Measurements from ENCODE around the gene SEL1L2. TPM values are rescaled to one million over a fixed set of nuclear protein-coding genes. Genes with fewer than 3 reads are reported as not detected.

Gene SEL1L2
- total and polyA plus RNA-seq, 9 of the 15 experiments (the other 6 are each of a cell fraction or from before 2014, with no cell fraction given): not detected

DNA sequence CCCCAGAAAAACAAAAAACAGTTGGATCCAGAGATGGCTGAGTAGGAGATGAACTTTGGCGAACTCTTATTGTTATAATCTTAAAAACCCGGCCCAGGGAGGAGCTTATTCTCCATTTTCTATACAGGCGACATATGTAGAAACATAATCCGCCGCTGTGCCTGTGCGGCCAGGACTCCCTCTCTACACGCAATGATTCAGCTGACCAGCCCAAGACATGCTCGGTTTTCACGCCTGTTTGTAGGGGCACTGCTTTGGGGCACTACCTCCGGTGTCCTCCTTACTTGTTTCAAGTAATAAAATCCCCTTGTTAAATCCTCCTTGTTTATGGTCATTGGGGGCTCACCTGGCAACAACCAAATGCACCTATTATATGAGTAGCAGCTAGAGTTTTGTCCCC is 89.9 kb downstream of the SEL1L2 start:
- no peaks in the 10 kb centered on the region for H3K36me3 ChIP-seq (ENCODE audit: control insufficient read depth, insufficient read depth, low read length)
- FAIRE-seq (peak; percentile 62), ATAC-seq (peak; percentile 96), DNase-seq (ENCODE audit: extremely low read depth in 1 of 4, low spot score in 3 of 4) (peak in 2 of 4 experiments; percentile 36 to 59)
- 3% methylated on average over 6 of the region's 10 CpGs for WGBS (ENCODE audit: insufficient coverage, low coverage, missing lambda C conversion rate)
- TF ChIP-seq, protein P1, sequence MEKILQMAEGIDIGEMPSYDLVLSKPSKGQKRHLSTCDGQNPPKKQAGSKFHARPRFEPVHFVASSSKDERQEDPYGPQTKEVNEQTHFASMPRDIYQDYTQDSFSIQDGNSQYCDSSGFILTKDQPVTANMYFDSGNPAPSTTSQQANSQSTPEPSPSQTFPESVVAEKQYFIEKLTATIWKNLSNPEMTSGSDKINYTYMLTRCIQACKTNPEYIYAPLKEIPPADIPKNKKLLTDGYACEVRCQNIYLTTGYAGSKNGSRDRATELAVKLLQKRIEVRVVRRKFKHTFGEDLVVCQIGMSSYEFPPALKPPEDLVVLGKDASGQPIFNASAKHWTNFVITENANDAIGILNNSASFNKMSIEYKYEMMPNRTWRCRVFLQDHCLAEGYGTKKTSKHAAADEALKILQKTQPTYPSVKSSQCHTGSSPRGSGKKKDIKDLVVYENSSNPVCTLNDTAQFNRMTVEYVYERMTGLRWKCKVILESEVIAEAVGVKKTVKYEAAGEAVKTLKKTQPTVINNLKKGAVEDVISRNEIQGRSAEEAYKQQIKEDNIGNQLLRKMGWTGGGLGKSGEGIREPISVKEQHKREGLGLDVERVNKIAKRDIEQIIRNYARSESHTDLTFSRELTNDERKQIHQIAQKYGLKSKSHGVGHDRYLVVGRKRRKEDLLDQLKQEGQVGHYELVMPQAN (IDR thresholded peaks at IDR 0.05; ENCODE audit: borderline replicate concordance): no peak
- TF ChIP-seq RBFOX2 (IDR thresholded peaks at IDR 0.05; ENCODE audit: low read depth, low read length) (0 out of 2 replicates have a peak, but pooled peaks have one; percentile 19), NFE2 (IDR thresholded peaks at IDR 0.05; ENCODE audit: low read depth) (peak; percentile 35; the same call in 1 of the 2 replicates)
- peak overlapping the region; percentile 91 for H2AFZ ChIP-seq (ENCODE audit: low read depth, low read length)
- H3K27ac ChIP-seq (ENCODE audit: extremely low read depth, low read depth, low read length): peak overlapping the region; percentile 40; the same call in 1 of the 3 replicates
- peak overlapping the region; percentile 18; the same call in 1 of the 2 replicates for H3K4me3 ChIP-seq
- CTCF ChIA-PET (ENCODE audit: low intra/inter-chr PET ratio): interaction anchor here (0.6 kb wide), 1 partner anchor 136 kb away, joined by 3 read pairs; no protein-coding TSS in a partner anchor
- H3K27me3 ChIP-seq (ENCODE audit: control insufficient read depth in 2 of 2, insufficient read depth in 2 of 2, low read length in 2 of 2): no peaks in the 10 kb centered on the region
- in situ Hi-C loops (cut with MboI): loop anchor here (5.0 kb wide), 1 partner anchor 47 kb away; no protein-coding TSS in a partner anchor
- no peaks in the 10 kb centered on the region for H3K9me1 ChIP-seq (ENCODE audit: control insufficient read depth, insufficient read depth, low read length)
- no peaks in the 10 kb centered on the region; a peak in 1 of 5 replicates for H3K4me1 ChIP-seq (replicated peaks in 1 of 2; ENCODE audit: control insufficient read depth in 2 of 2, insufficient read depth in 2 of 2, low read length in 2 of 2)
- BruUV-seq (replicated peaks): no TSS peak
- peak overlapping the region; percentile 65 for H3K4me2 ChIP-seq (ENCODE audit: insufficient read depth, low read length)
- intact Hi-C loops (cut with micrococcal nuclease): no loop called here
- POLR2A ChIA-PET: no interaction called here
- H4K20me1 ChIP-seq (replicated peaks; ENCODE audit: control insufficient read depth, insufficient read depth, low read length): no peaks in the 10 kb centered on the region
- no peaks in the 10 kb centered on the region for H3K79me2 ChIP-seq (ENCODE audit: control insufficient read depth, insufficient read depth, low read length)
- H3K9ac ChIP-seq (ENCODE audit: insufficient read depth in 1 of 2, low read depth in 2 of 2, low read length in 2 of 2): peak overlapping the region; percentile 45 to 65; a peak in 3 of 4 replicates
- no peaks in the 10 kb centered on the region for H3K9me3 ChIP-seq (replicated peaks; ENCODE audit: control insufficient read depth, insufficient read depth, low read depth, low read length)

Measured in K562 (cell line).